Smooth muscle cell (in vitro differentiated cells): Measurements from ENCODE around the gene GP2. TPM values are rescaled to one million over a fixed set of nuclear protein-coding genes. Genes with fewer than 3 reads are reported as not detected.

ENCODE experiments used
- DNase-seq: peaks from one replicate; lab custom pipeline; 2025; ENCODE audit not compliant: unreplicated experiment; lab: John Stamatoyannopoulos, UW
- H2AFZ ChIP-seq: fragments of 200-600 bp; sonication (generic); 2 replicates; pipeline ENCODE4 v1.6.0; 2016; ENCODE audit warnings: antibody characterized with exemption, low read depth, mild to moderate bottlenecking
- H3F3A ChIP-seq: fragments of 200-600 bp; sonication (generic); 2 replicates; pipeline ENCODE4 v1.6.0; 2017; ENCODE audit warnings: antibody characterized with exemption, low read depth
- H3K27ac ChIP-seq: fragments of 200-600 bp; sonication (generic); 2 replicates; pipeline ENCODE4 v1.5.1; 2016; ENCODE audit warnings: low read depth, mild to moderate bottlenecking
- H3K27me3 ChIP-seq: fragments of 200-600 bp; sonication (generic); 2 replicates; pipeline ENCODE4 v1.6.1; 2016; ENCODE audit warnings: low read depth, mild to moderate bottlenecking
- H3K36me3 ChIP-seq: fragments of 200-600 bp; sonication (generic); 2 replicates; pipeline ENCODE4 v1.5.1; 2016; ENCODE audit warnings: low read depth
- H3K4me1 ChIP-seq: fragments of 200-600 bp; sonication (generic); 2 replicates; pipeline ENCODE4 v1.5.1; 2016; ENCODE audit warnings: low read depth
- H3K4me2 ChIP-seq: fragments of 200-600 bp; sonication (generic); 2 replicates; pipeline ENCODE4 v1.6.0; 2016; ENCODE audit warnings: mild to moderate bottlenecking
- H3K4me3 ChIP-seq: fragments of 200-600 bp; sonication (generic); 2 replicates; pipeline ENCODE4 v1.5.1; 2016; ENCODE audit warnings: mild to moderate bottlenecking
- H3K79me2 ChIP-seq: fragments of 200-600 bp; sonication (generic); 2 replicates; pipeline ENCODE4 v1.6.0; 2016; ENCODE audit warnings: low read depth, mild to moderate bottlenecking
- H3K9ac ChIP-seq: fragments of 200-600 bp; sonication (generic); 2 replicates; pipeline ENCODE4 v1.6.0; 2016; ENCODE audit warnings: low read depth
- H3K9me3 ChIP-seq: fragments of 200-600 bp; sonication (generic); replicated peaks from 2 replicates; pipeline ENCODE4 v1.5.1; 2016; ENCODE audit warnings: low read depth
- H4K20me1 ChIP-seq: fragments of 200-600 bp; sonication (generic); 2 replicates; pipeline ENCODE4 v1.6.0; 2016; ENCODE audit warnings: low read depth
- CTCF ChIP-seq: fragments of 200-600 bp; sonication (generic); IDR thresholded peaks from 2 replicates; pipeline ENCODE4 v1.5.1; 2017; ENCODE audit warnings: borderline replicate concordance, mild to moderate bottlenecking, antibody characterized with exemption; ENCODE audit not compliant: insufficient read depth, poor library complexity, severe bottlenecking
- WGBS: methylation state at CpG from one replicate; pipeline ENCODE4 v1.1.7; 2016; ENCODE audit warnings: low lambda C conversion rate; 5-methylcytosine and 5-hydroxymethylcytosine counted together
- polyA plus RNA-seq: library from polyadenylated mRNA; unstranded; fragments of >200 nt; fragmentation: Nextera tagmentation; extraction: Ambion mirVana; gene quantifications from 2 replicates; pipeline ENCODE4 v1.2.1, GENCODE V29; 2016
- total RNA-seq: library from RNA; depleted of rRNA; stranded (reverse); fragments of >200 nt; gene quantifications from 2 replicates; pipeline ENCODE4 v1.2.3, GENCODE V29; 2014

GP2 gene
- total and polyA plus RNA-seq, 2 experiments from 2014 or later = not detected

GRCh38 chr16:20307240-20307671 is 20.1 kb downstream of the GP2 start:
- no peaks in the 10 kb centered on the region for H3K79me2 ChIP-seq
- peaks cover 6% of the 10 kb centered on the region for H3K27me3 ChIP-seq
- H3K4me1 ChIP-seq = no peaks in the 10 kb centered on the region
- no peak overlapping the region for H3K4me2 ChIP-seq
- 84% methylated on average over 1 of the region's 1 CpG for WGBS
- H3K9me3 ChIP-seq = no peaks in the 10 kb centered on the region
- no peaks in the 10 kb centered on the region for H4K20me1 ChIP-seq
- no peaks in the 10 kb centered on the region for H3K36me3 ChIP-seq
- no peak overlapping the region for H3K4me3 ChIP-seq
- no peak overlapping the region for H2AFZ ChIP-seq
- H3F3A ChIP-seq = no peaks in the 10 kb centered on the region
- DNase-seq = no peak
- no peak overlapping the region for H3K27ac ChIP-seq
- H3K9ac ChIP-seq = no peak overlapping the region
- no peak for TF ChIP-seq CTCF

GRCh38 chr16:20306401-20306800 is 20.9 kb downstream of the GP2 start:
- Histone ChIP-seq H3K4me2 (no peak overlapping the region), H3F3A (no peaks in the 10 kb centered on the region)
- WGBS = 71% methylated on average over 4 of the region's 4 CpGs

GRCh38 chr16:20303012-20303411 is 24.3 kb downstream of the GP2 start:
- H3K79me2 ChIP-seq = no peaks in the 10 kb centered on the region
- no peak for DNase-seq
- H3K9me3 ChIP-seq = no peaks in the 10 kb centered on the region
- H3K4me1 ChIP-seq = no peaks in the 10 kb centered on the region
- H3K9ac ChIP-seq = no peak overlapping the region
- no peaks in the 10 kb centered on the region for H4K20me1 ChIP-seq
- H2AFZ ChIP-seq = no peak overlapping the region
- no peak overlapping the region for H3K27ac ChIP-seq
- WGBS = 74% methylated on average over 4 of the region's 4 CpGs
- TF ChIP-seq CTCF = no peak
- H3K4me2 ChIP-seq = no peak overlapping the region
- no peaks in the 10 kb centered on the region for H3F3A ChIP-seq
- H3K4me3 ChIP-seq = no peak overlapping the region
- H3K36me3 ChIP-seq = no peaks in the 10 kb centered on the region
- H3K27me3 ChIP-seq = peaks cover 6% of the 10 kb centered on the region

More at GRCh38 chr16:20306401-20306800, 20.9 kb downstream of the GP2 start:
- H4K20me1 ChIP-seq = no peaks in the 10 kb centered on the region
- no peak overlapping the region for H2AFZ ChIP-seq
- H3K27me3 ChIP-seq = peaks cover 6% of the 10 kb centered on the region
- no peak for DNase-seq
- no peaks in the 10 kb centered on the region for H3K4me1 ChIP-seq
- no peaks in the 10 kb centered on the region for H3K79me2 ChIP-seq
- H3K27ac ChIP-seq = no peak overlapping the region
- H3K9ac ChIP-seq = no peak overlapping the region
- no peaks in the 10 kb centered on the region for H3K36me3 ChIP-seq
- TF ChIP-seq CTCF = no peak
- H3K9me3 ChIP-seq = no peaks in the 10 kb centered on the region
- H3K4me3 ChIP-seq = no peak overlapping the region

- 73% methylated on average over 5 of the region's 5 CpGs for WGBS
Measured at GRCh38 chr16:20302389-20302788, 24.9 kb downstream of the GP2 start.

More at GRCh38 chr16:20302389-20302788, 24.9 kb downstream of the GP2 start:
- Histone ChIP-seq H4K20me1 (no peaks in the 10 kb centered on the region), H3K9ac (no peak overlapping the region), H3K27me3 (peaks cover 5% of the 10 kb centered on the region), H3K4me2 (no peak overlapping the region), H3K79me2 (no peaks in the 10 kb centered on the region), H3K9me3 (no peaks in the 10 kb centered on the region), H3F3A (no peaks in the 10 kb centered on the region), H3K36me3 (no peaks in the 10 kb centered on the region), H3K27ac (no peak overlapping the region), H3K4me1 (no peaks in the 10 kb centered on the region), H2AFZ (no peak overlapping the region), H3K4me3 (no peak overlapping the region)
- DNase-seq = no peak
- no peak for TF ChIP-seq CTCF
